ENCODE measurements around the gene PLXNA4. TPM values are rescaled to one million over a fixed set of nuclear protein-coding genes. Genes with fewer than 3 reads are reported as not detected.

The PLXNA4 gene
- total RNA-seq, 1 experiment from 2014 or later, result not detected

GRCh38 chr7:132424277-132424676, 152.0 kb downstream of the PLXNA4 start:
- no TSS peak for BruUV-seq (replicated peaks)
- CTCF ChIA-PET, result no interaction called here

More at GRCh38 chr7:132424277-132424676, 152.0 kb downstream of the PLXNA4 start:
- ATAC-seq, result no peak
- H3K4me1 ChIP-seq (ENCODE audit: control insufficient read depth in 1 of 2, insufficient read depth in 2 of 2, low read length in 2 of 2), result no peaks in the 10 kb centered on the region
- H3K27ac ChIP-seq (ENCODE audit: low read depth, low read length), result no peak overlapping the region
- H3K36me3 ChIP-seq (ENCODE audit: control insufficient read depth in 1 of 2, insufficient read depth in 2 of 2, low read length in 2 of 2), result no peaks in the 10 kb centered on the region
- RAD21 ChIA-PET (ENCODE audit: low non-redundant PET in 1 of 2, low total read pairs in 2 of 2, uncharacterized antibody in 2 of 2, unreplicated experiment in 2 of 2), result no interaction called here
- no peaks in the 10 kb centered on the region for H3K79me2 ChIP-seq (ENCODE audit: insufficient read depth, low read length)
- TF ChIP-seq CEBPB (IDR thresholded peaks at IDR 0.05; ENCODE audit: low read depth), result no peak
- TF ChIP-seq SRF (IDR thresholded peaks at IDR 0.05; ENCODE audit: low read depth), result no peak
- no peak for TF ChIP-seq SP1 (IDR thresholded peaks at IDR 0.05; ENCODE audit: low read depth)
- no peak for TF ChIP-seq REST (IDR thresholded peaks at IDR 0.05; ENCODE audit: low read depth)
- no peak for TF ChIP-seq TCF7L2 (IDR thresholded peaks at IDR 0.05; ENCODE audit: borderline replicate concordance, extremely low read depth, insufficient read depth, insufficient read length)
- no peak for TF ChIP-seq RAD21 (IDR thresholded peaks at IDR 0.05; ENCODE audit: low read depth)
- TF ChIP-seq EZH2phosphoT487 (IDR thresholded peaks at IDR 0.05; ENCODE audit: borderline replicate concordance), result no peak
- no peak for TF ChIP-seq FOSL1 (IDR thresholded peaks at IDR 0.05; ENCODE audit: low read depth)
- no peak for TF ChIP-seq SIN3A (IDR thresholded peaks at IDR 0.05; ENCODE audit: low read depth)
- no peak for TF ChIP-seq EZH2 (IDR thresholded peaks at IDR 0.05)
- no peak for TF ChIP-seq ZNF274 (IDR thresholded peaks at IDR 0.05; ENCODE audit: low read depth, low read length)
- TF ChIP-seq ATF3 (IDR thresholded peaks at IDR 0.05), result no peak
- TF ChIP-seq JUND (IDR thresholded peaks at IDR 0.05), result no peak
- intact Hi-C loops (cut with micrococcal nuclease), result no loop called here
- H3K4me2 ChIP-seq (ENCODE audit: low read length), result no peak overlapping the region
- no peaks in the 10 kb centered on the region for H4K20me1 ChIP-seq (ENCODE audit: insufficient read depth)
- no peak for DNase-seq (ENCODE audit: low read depth, low spot score)
- H3K9me2 ChIP-seq (ENCODE audit: insufficient read depth), result no peaks in the 10 kb centered on the region
- H3K27me3 ChIP-seq (ENCODE audit: insufficient read depth, low read length), result peaks cover 47% of the 10 kb centered on the region
- H3K9ac ChIP-seq (ENCODE audit: low read length), result no peak overlapping the region
- no peak overlapping the region for H2AFZ ChIP-seq (ENCODE audit: low read depth, low read length, poor library complexity, severe bottlenecking)
- no peaks in the 10 kb centered on the region for H3K9me3 ChIP-seq (ENCODE audit: control insufficient read depth in 1 of 2, insufficient read depth in 1 of 2, low read depth in 1 of 2, low read length in 2 of 2)
- H3K4me3 ChIP-seq (replicated peaks in 1 of 2; ENCODE audit: low read depth in 1 of 2, low read length in 2 of 2), result no peak overlapping the region
- POLR2A ChIA-PET, result no interaction called here
